Naive thymus-derived CD4-positive, alpha-beta T cell (primary cell): ENCODE results near the gene E2F4. TPM values are rescaled to one million over a fixed set of nuclear protein-coding genes. Genes with fewer than 3 reads are reported as not detected.

Experiments
- ATAC-seq: fragments of 150-1000 bp; cut with Tn5 transposase; 2 replicates; pipeline ENCODE4 v1.10.0; 2021; ENCODE audit warnings: mild to moderate bottlenecking, moderate library complexity
- CTCF ChIA-PET: fragments of 350-600 bp; sonication (Branson Sonifier 250); formaldehyde crosslinking; loops from one replicate; lab custom pipeline; 2021; ENCODE audit warnings: antibody characterized with exemption; lab: Charles Lee
- POLR2A ChIA-PET: fragments of 350-600 bp; sonication (Branson Sonifier 250); formaldehyde crosslinking; loops from one replicate; lab custom pipeline; 2021; ENCODE audit warnings: antibody characterized with exemption, inconsistent platforms; lab: Charles Lee
- DNase-seq, 9 donors: peaks; one replicate each; pipeline versions ENCODE4 v3.0.0 to v3.0.0-alpha.2; 2020 to 2022; ENCODE audit warnings: mixed read lengths in 1 of 9
- H3K27ac ChIP-seq: one replicate; pipeline ENCODE4 v1.7.0; 2013; ENCODE audit warnings: mild to moderate bottlenecking, low read depth, low read length, moderate library complexity
- H3K27me3 ChIP-seq, 2 donors: one replicate each; pipeline ENCODE4 v1.7.0; 2013; ENCODE audit warnings: low read length in 2 of 2, mild to moderate bottlenecking in 2 of 2, moderate library complexity in 2 of 2; ENCODE audit not compliant: control insufficient read depth in 2 of 2, insufficient read depth in 2 of 2
- H3K36me3 ChIP-seq, 3 experiments: 1 replicate in 2 of 3; 2 replicates in 1 of 3; pipeline ENCODE4 v1.7.0; 2013; ENCODE audit warnings: low read length in 3 of 3, mild to moderate bottlenecking in 3 of 3, moderate library complexity in 1 of 3; ENCODE audit not compliant: insufficient read depth in 3 of 3, control insufficient read depth in 2 of 3
- H3K4me1 ChIP-seq, 2 donors: one replicate each; pipeline ENCODE4 v1.7.0; 2013; ENCODE audit warnings: low read length in 2 of 2, mild to moderate bottlenecking in 2 of 2, moderate library complexity in 1 of 2; ENCODE audit not compliant: control insufficient read depth in 2 of 2, insufficient read depth in 2 of 2
- H3K4me3 ChIP-seq: 2 replicates; pipeline ENCODE4 v1.7.0; 2013; ENCODE audit warnings: mild to moderate bottlenecking, low read length
- H3K9me3 ChIP-seq, 3 experiments: 1 replicate in 2 of 3; 2 replicates in 1 of 3; pipeline ENCODE4 v1.7.0; 2013; ENCODE audit warnings: low read length in 3 of 3; ENCODE audit not compliant: control insufficient read depth in 2 of 3
- H3K27ac Mint-ChIP-seq, 9 donors: one replicate each; pipeline ENCODE4 v1.8.0; 2020 to 2022; ENCODE audit warnings: mixed read lengths in 9 of 9, mild to moderate bottlenecking in 8 of 9, moderate library complexity in 5 of 9, inconsistent platforms in 2 of 9
- H3K27me3 Mint-ChIP-seq, 5 donors: one replicate each; pipeline ENCODE4 v1.8.0; 2021 to 2022; ENCODE audit warnings: mixed read lengths in 5 of 5, mild to moderate bottlenecking in 1 of 5
- H3K36me3 Mint-ChIP-seq, 5 donors: one replicate each; pipeline ENCODE4 v1.8.0; 2020 to 2022; ENCODE audit warnings: mixed read lengths in 5 of 5, mild to moderate bottlenecking in 3 of 5, inconsistent platforms in 1 of 5
- H3K4me1 Mint-ChIP-seq, 7 donors: one replicate each; pipeline ENCODE4 v1.8.0; 2020 to 2022; ENCODE audit warnings: mixed read lengths in 7 of 7, mild to moderate bottlenecking in 3 of 7, inconsistent platforms in 1 of 7
- H3K4me3 Mint-ChIP-seq, 10 donors: one replicate each; pipeline ENCODE4 v1.8.0; 2020 to 2022; ENCODE audit warnings: mild to moderate bottlenecking in 10 of 10, mixed read lengths in 10 of 10, moderate library complexity in 6 of 10, inconsistent platforms in 2 of 10
- H3K9me3 Mint-ChIP-seq, 11 donors: one replicate each; pipeline ENCODE4 v1.8.0; 2020 to 2022; ENCODE audit warnings: mixed read lengths in 11 of 11, mild to moderate bottlenecking in 4 of 11, inconsistent platforms in 1 of 11, moderate library complexity in 1 of 11
- intact Hi-C, 2 donors: fragments of 100-400 bp; cut with micrococcal nuclease; formaldehyde crosslinking; loops; one replicate each; pipeline ENCODE4 v1.15.1; 2023
- polyA plus RNA-seq, 2 donors: library from polyadenylated mRNA; unstranded; fragments of 300-500 nt; fragmentation: Illumina TruSeq; gene quantifications; one replicate each; pipeline ENCODE4 v1.2.3, GENCODE V29; 2021
- total RNA-seq, 6 experiments: library from RNA in 5 of 6; stranded (reverse) in 5 of 6; gene quantifications; 1 replicate in 5 of 6; 2 replicates in 1 of 6; pipeline ENCODE4 v1.2.3 and lab custom pipeline; 2021 to 2026

E2F4 gene
- total and polyA plus RNA-seq, 7 experiments from 2014 or later = 59.4 to 133 (median 73.0) TPM

- CTCF ChIA-PET = no interaction called here
- Mint-ChIP-seq H3K27me3 (peaks cover 0 to 9% (median 5%) of the 10 kb centered on the region in 5 donors), H3K4me1 (peaks cover 0 to 21% (median 5%) of the 10 kb centered on the region in 7 donors), H3K9me3 (peaks cover 0 to 2% (median 0%) of the 10 kb centered on the region in 11 donors), H3K4me3 (no peak overlapping the region), H3K36me3 (peaks cover 5 to 57% (median 38%) of the 10 kb centered on the region in 5 donors), H3K27ac (no peak overlapping the region)
- no peak overlapping the region for H3K27ac ChIP-seq
- DNase-seq (no peak), ATAC-seq (no peak)
- intact Hi-C loops = no loop called here
- peaks cover 5 to 52% (median 8%) of the 10 kb centered on the region in 3 experiments for H3K36me3 ChIP-seq
- peaks cover 0 to 4% of the 10 kb centered on the region in 2 donors for H3K4me1 ChIP-seq
- H3K4me3 ChIP-seq = no peak overlapping the region
- POLR2A ChIA-PET = no interaction called here
- H3K9me3 ChIP-seq = no peaks in the 10 kb centered on the region
- no peaks in the 10 kb centered on the region for H3K27me3 ChIP-seq
Measured at GRCh38 chr16:67147437-67148140, 44.4 kb upstream of the E2F4 start.

- Mint-ChIP-seq H3K4me1 (peaks cover 5 to 27% (median 8%) of the 10 kb centered on the region in 7 donors), H3K27me3 (peaks cover 0 to 12% (median 6%) of the 10 kb centered on the region in 5 donors), H3K9me3 (peaks cover 0 to 2% (median 0%) of the 10 kb centered on the region in 11 donors), H3K4me3 (peak overlapping the region in 3 of 10 donors; percentile 1 to 57 (median 50)), H3K36me3 (peaks cover 5 to 52% (median 33%) of the 10 kb centered on the region in 5 donors), H3K27ac (peak overlapping the region in 1 of 9 donors; percentile 31)
- H3K4me1 ChIP-seq = peaks cover 0 to 4% of the 10 kb centered on the region in 2 donors
- ATAC-seq (no peak), DNase-seq (no peak)
- H3K27me3 ChIP-seq = no peaks in the 10 kb centered on the region
- no peaks in the 10 kb centered on the region for H3K9me3 ChIP-seq
- no peak overlapping the region for H3K27ac ChIP-seq
- H3K36me3 ChIP-seq = peaks cover 4 to 45% (median 8%) of the 10 kb centered on the region in 3 experiments
- intact Hi-C loops = no loop called here
- ChIA-PET POLR2A (no interaction called here), CTCF (no interaction called here)
- H3K4me3 ChIP-seq = no peak overlapping the region
Measured at GRCh38 chr16:67148221-67148620, 43.7 kb upstream of the E2F4 start.

- no peaks in the 10 kb centered on the region for H3K27me3 ChIP-seq
- Mint-ChIP-seq H3K4me1 (peaks cover 6 to 31% (median 10%) of the 10 kb centered on the region in 7 donors), H3K9me3 (peaks cover 0 to 2% (median 0%) of the 10 kb centered on the region in 11 donors), H3K36me3 (peaks cover 5 to 47% (median 29%) of the 10 kb centered on the region in 5 donors), H3K4me3 (peak overlapping the region in 7 of 10 donors; percentile 14 to 61 (median 45)), H3K27ac (peak overlapping the region in 2 of 9 donors; percentile 31 to 49), H3K27me3 (peaks cover 0 to 12% (median 6%) of the 10 kb centered on the region in 5 donors)
- CTCF ChIA-PET = no interaction called here
- DNase-seq = no peak
- POLR2A ChIA-PET = no interaction called here
- peaks cover 0 to 4% of the 10 kb centered on the region in 2 donors for H3K4me1 ChIP-seq
- no peak for ATAC-seq
- intact Hi-C loops = no loop called here
- H3K27ac ChIP-seq = no peak overlapping the region
- no peaks in the 10 kb centered on the region for H3K9me3 ChIP-seq
- H3K4me3 ChIP-seq = no peak overlapping the region
- peaks cover 0 to 41% (median 8%) of the 10 kb centered on the region in 3 experiments for H3K36me3 ChIP-seq
Measured at GRCh38 chr16:67148656-67149275, 43.2 kb upstream of the E2F4 start.

GRCh38 chr16:67149276-67150046 is 42.5 kb upstream of the E2F4 start:
- ATAC-seq (no peak), DNase-seq (no peak)
- Mint-ChIP-seq H3K9me3 (peaks cover 0 to 2% (median 0%) of the 10 kb centered on the region in 11 donors), H3K27ac (peak overlapping the region in 1 of 9 donors; percentile 49), H3K4me1 (peaks cover 11 to 36% (median 15%) of the 10 kb centered on the region in 7 donors), H3K36me3 (peaks cover 5 to 43% (median 29%) of the 10 kb centered on the region in 5 donors), H3K27me3 (peaks cover 0 to 12% (median 6%) of the 10 kb centered on the region in 5 donors), H3K4me3 (peak overlapping the region in 8 of 10 donors; percentile 14 to 61 (median 44))
- peaks cover 0 to 35% (median 8%) of the 10 kb centered on the region in 3 experiments for H3K36me3 ChIP-seq
- POLR2A ChIA-PET = no interaction called here
- intact Hi-C loops = loop anchor here in 1 of 2 donors (2.0 kb wide), 1 partner anchor 41 kb away; the partner anchor contains the start of gene PHAF1
- peaks cover 0 to 4% of the 10 kb centered on the region in 2 donors for H3K4me1 ChIP-seq
- no peak overlapping the region for H3K27ac ChIP-seq
- H3K9me3 ChIP-seq = no peaks in the 10 kb centered on the region
- H3K4me3 ChIP-seq = no peak overlapping the region
- CTCF ChIA-PET = no interaction called here
- no peaks in the 10 kb centered on the region for H3K27me3 ChIP-seq

GRCh38 chr16:67150047-67150832 is 41.7 kb upstream of the E2F4 start:
- POLR2A ChIA-PET = interaction anchor here (0.7 to 2.4 kb wide), 4 partner anchors 9 to 122 kb away, joined by 3 to 10 read pairs (median 4); partner anchors contain the start of genes FBXL8 and TRADD
- Histone ChIP-seq H3K27ac (no peak overlapping the region), H3K27me3 (no peaks in the 10 kb centered on the region), H3K9me3 (no peaks in the 10 kb centered on the region), H3K4me3 (peak overlapping the region; percentile 63), H3K36me3 (peaks cover 0 to 27% (median 4%) of the 10 kb centered on the region in 3 experiments), H3K4me1 (peaks cover 0 to 4% of the 10 kb centered on the region in 2 donors)
- H3K36me3 Mint-ChIP-seq = peaks cover 5 to 35% (median 21%) of the 10 kb centered on the region in 5 donors
- peak in 1 of 9 donors; percentile 64 for DNase-seq
- CTCF ChIA-PET = interaction anchor here (2.1 kb wide), 1 partner anchor 137 kb away, joined by 5 read pairs; no protein-coding TSS in a partner anchor
- H3K4me1 Mint-ChIP-seq = peaks cover 11 to 38% (median 15%) of the 10 kb centered on the region in 7 donors
- intact Hi-C loops = loop anchor here in 1 of 2 donors (2.0 kb wide), 1 partner anchor 41 kb away; the partner anchor contains the start of gene PHAF1
- H3K9me3 Mint-ChIP-seq = peaks cover 0 to 1% (median 0%) of the 10 kb centered on the region in 11 donors
- no peak overlapping the region for H3K27ac Mint-ChIP-seq
- peak overlapping the region in 5 of 10 donors; percentile 25 to 82 (median 74) for H3K4me3 Mint-ChIP-seq
- peak; percentile 67 for ATAC-seq
- H3K27me3 Mint-ChIP-seq = peaks cover 0 to 12% (median 6%) of the 10 kb centered on the region in 5 donors
